ENCODE results near the gene UBTD2. TPM values are rescaled to one million over a fixed set of nuclear protein-coding genes. Genes with fewer than 3 reads are reported as not detected.
"Not testable (repeated sequence)": the region's sequence is repeated elsewhere in the genome, so short reads cannot be mapped to it uniquely, and the experiment has no call there.

Gene UBTD2
- total RNA-seq, 1 donor from 2014 or later = 11.1 TPM

- intact Hi-C loops (cut with micrococcal nuclease) = no loop called here
Observed at GRCh38 chr5:172255444-172255843, 28.1 kb downstream of the UBTD2 start.

GRCh38 chr5:172252501-172252900 lies 31.1 kb downstream of the UBTD2 start:
- intact Hi-C loops (cut with micrococcal nuclease) = no loop called here

GRCh38 chr5:172251419-172251818 lies 32.1 kb downstream of the UBTD2 start:
- intact Hi-C loops (cut with micrococcal nuclease) = no loop called here

GRCh38 chr5:172248637-172249036 lies 34.9 kb downstream of the UBTD2 start:
- intact Hi-C loops (cut with micrococcal nuclease) = no loop called here

GRCh38 chr5:172245703-172246125 lies 37.9 kb downstream of the UBTD2 start:
- intact Hi-C loops (cut with micrococcal nuclease) = no loop called here

- intact Hi-C loops (cut with micrococcal nuclease) = no loop called here
Observed at GRCh38 chr5:172245046-172245445, 38.5 kb downstream of the UBTD2 start.

- intact Hi-C loops (cut with micrococcal nuclease) = no loop called here
Observed at GRCh38 chr5:172243302-172243701, 40.3 kb downstream of the UBTD2 start.

- intact Hi-C loops (cut with micrococcal nuclease) = loop anchor here (5.0 kb wide), 1 partner anchor 44 kb away; the partner anchor contains the start of gene UBTD2
Observed at GRCh38 chr5:172238334-172238733, 45.2 kb downstream of the UBTD2 start.

- intact Hi-C loops (cut with micrococcal nuclease) = loop anchor here (5.0 kb wide), 1 partner anchor 46 kb away; the partner anchor contains the start of gene UBTD2
Observed at GRCh38 chr5:172235827-172236736, 47.5 kb downstream of the UBTD2 start.

GRCh38 chr5:172235132-172235780 lies 48.3 kb downstream of the UBTD2 start:
- intact Hi-C loops (cut with micrococcal nuclease) = loop anchor here (5.0 kb wide), 1 partner anchor 47 kb away; the partner anchor contains the start of gene UBTD2

- intact Hi-C loops (cut with micrococcal nuclease) = no loop called here
Observed at GRCh38 chr5:172234031-172234430, 49.5 kb downstream of the UBTD2 start.

GRCh38 chr5:172229904-172230303 lies 53.7 kb downstream of the UBTD2 start:
- intact Hi-C loops (cut with micrococcal nuclease) = no loop called here

- intact Hi-C loops (cut with micrococcal nuclease) = no loop called here
Observed at GRCh38 chr5:172224996-172225395, 58.6 kb downstream of the UBTD2 start.

- intact Hi-C loops (cut with micrococcal nuclease) = no loop called here
Observed at GRCh38 chr5:172223901-172224873, 59.4 kb downstream of the UBTD2 start.

GRCh38 chr5:172219296-172219695 lies 64.3 kb downstream of the UBTD2 start:
- intact Hi-C loops (cut with micrococcal nuclease) = no loop called here

- intact Hi-C loops (cut with micrococcal nuclease) = no loop called here
Observed at GRCh38 chr5:172216345-172216744, 67.2 kb downstream of the UBTD2 start.

- intact Hi-C loops (cut with micrococcal nuclease) = no loop called here
Observed at GRCh38 chr5:172213126-172213525, 70.4 kb downstream of the UBTD2 start.

- intact Hi-C loops (cut with micrococcal nuclease) = no loop called here
Observed at GRCh38 chr5:172211676-172212075, 71.9 kb downstream of the UBTD2 start.

- intact Hi-C loops (cut with micrococcal nuclease) = no loop called here
Observed at GRCh38 chr5:172209714-172210113, 73.8 kb downstream of the UBTD2 start.

- intact Hi-C loops (cut with micrococcal nuclease) = no loop called here
Observed at GRCh38 chr5:172207511-172207910, 76.1 kb downstream of the UBTD2 start.

- intact Hi-C loops (cut with micrococcal nuclease) = not testable (repeated sequence)
Observed at GRCh38 chr5:172205984-172206383, 77.6 kb downstream of the UBTD2 start.
